Measurements from ENCODE around the gene LMAN1L.
A peak's percentile ranks its signal among the peaks of the same experiment; 100 is the strongest.

The LMAN1L gene

GRCh38 chr15:74854453-74855022, 41.9 kb downstream of the LMAN1L start:
- Histone ChIP-seq H3K36me3 (ENCODE audit: control insufficient read depth in 5 of 5, insufficient read depth in 5 of 5, low read length in 5 of 5) (peaks cover 3 to 55% (median 50%) of the 10 kb centered on the region in 5 donors), H3K4me1 (ENCODE audit: control insufficient read depth in 5 of 5, insufficient read depth in 5 of 5, low read length in 5 of 5) (peaks cover 3 to 32% (median 16%) of the 10 kb centered on the region in 5 donors), H3K4me3 (ENCODE audit: low read depth in 1 of 5, low read length in 5 of 5) (no peak overlapping the region), H3K9ac (ENCODE audit: low read length in 5 of 5) (peak overlapping the region in 1 of 5 donors; percentile 14), H3K27me3 (ENCODE audit: control insufficient read depth in 5 of 5, insufficient read depth in 4 of 5, low read length in 5 of 5) (no peaks in the 10 kb centered on the region), H3K9me3 (ENCODE audit: control insufficient read depth in 5 of 5, low read length in 5 of 5) (no peaks in the 10 kb centered on the region), H3K27ac (ENCODE audit: low read depth, low read length) (no peak overlapping the region)

GRCh38 chr15:74855857-74856256, 43.2 kb downstream of the LMAN1L start:
- H3K4me1 ChIP-seq (ENCODE audit: control insufficient read depth in 5 of 5, insufficient read depth in 5 of 5, low read length in 5 of 5): peaks cover 3 to 36% (median 16%) of the 10 kb centered on the region in 5 donors
- no peak overlapping the region for H3K27ac ChIP-seq (ENCODE audit: low read depth, low read length)
- H3K4me3 ChIP-seq (ENCODE audit: low read depth in 1 of 5, low read length in 5 of 5): no peak overlapping the region
- no peaks in the 10 kb centered on the region for H3K9me3 ChIP-seq (ENCODE audit: control insufficient read depth in 5 of 5, low read length in 5 of 5)
- H3K27me3 ChIP-seq (ENCODE audit: control insufficient read depth in 5 of 5, insufficient read depth in 4 of 5, low read length in 5 of 5): no peaks in the 10 kb centered on the region
- no peak overlapping the region for H3K9ac ChIP-seq (ENCODE audit: low read length in 5 of 5)
- H3K36me3 ChIP-seq (ENCODE audit: control insufficient read depth in 5 of 5, insufficient read depth in 5 of 5, low read length in 5 of 5): peaks cover 3 to 42% (median 36%) of the 10 kb centered on the region in 5 donors

GRCh38 chr15:74856537-74856936, 43.9 kb downstream of the LMAN1L start:
- Histone ChIP-seq H3K4me3 (ENCODE audit: low read depth in 1 of 5, low read length in 5 of 5) (no peak overlapping the region), H3K4me1 (ENCODE audit: control insufficient read depth in 5 of 5, insufficient read depth in 5 of 5, low read length in 5 of 5) (peaks cover 3 to 36% (median 16%) of the 10 kb centered on the region in 5 donors), H3K9ac (ENCODE audit: low read length in 5 of 5) (no peak overlapping the region), H3K9me3 (ENCODE audit: control insufficient read depth in 5 of 5, low read length in 5 of 5) (no peaks in the 10 kb centered on the region), H3K27me3 (ENCODE audit: control insufficient read depth in 5 of 5, insufficient read depth in 4 of 5, low read length in 5 of 5) (no peaks in the 10 kb centered on the region), H3K36me3 (ENCODE audit: control insufficient read depth in 5 of 5, insufficient read depth in 5 of 5, low read length in 5 of 5) (peaks cover 2 to 35% (median 30%) of the 10 kb centered on the region in 5 donors), H3K27ac (ENCODE audit: low read depth, low read length) (no peak overlapping the region)

- no peak overlapping the region for H3K9ac ChIP-seq (ENCODE audit: low read length in 5 of 5)
- no peak overlapping the region for H3K27ac ChIP-seq (ENCODE audit: low read depth, low read length)
Observed at GRCh38 chr15:74857082-74857655, 44.5 kb downstream of the LMAN1L start.

GRCh38 chr15:74857671-74858368, 45.2 kb downstream of the LMAN1L start:
- peaks cover 0 to 22% (median 17%) of the 10 kb centered on the region in 5 donors for H3K36me3 ChIP-seq (ENCODE audit: control insufficient read depth in 5 of 5, insufficient read depth in 5 of 5, low read length in 5 of 5)
- peaks cover 3 to 36% (median 16%) of the 10 kb centered on the region in 5 donors for H3K4me1 ChIP-seq (ENCODE audit: control insufficient read depth in 5 of 5, insufficient read depth in 5 of 5, low read length in 5 of 5)
- H3K9ac ChIP-seq (ENCODE audit: low read length in 5 of 5): no peak overlapping the region
- no peaks in the 10 kb centered on the region for H3K9me3 ChIP-seq (ENCODE audit: control insufficient read depth in 5 of 5, low read length in 5 of 5)
- no peak overlapping the region for H3K27ac ChIP-seq (ENCODE audit: low read depth, low read length)
- no peak overlapping the region for H3K4me3 ChIP-seq (ENCODE audit: low read depth in 1 of 5, low read length in 5 of 5)
- no peaks in the 10 kb centered on the region for H3K27me3 ChIP-seq (ENCODE audit: control insufficient read depth in 5 of 5, insufficient read depth in 4 of 5, low read length in 5 of 5)

More at GRCh38 chr15:74857082-74857655, 44.5 kb downstream of the LMAN1L start:
- H3K36me3 ChIP-seq (ENCODE audit: control insufficient read depth in 5 of 5, insufficient read depth in 5 of 5, low read length in 5 of 5): peaks cover 0 to 29% (median 23%) of the 10 kb centered on the region in 5 donors
- H3K4me3 ChIP-seq (ENCODE audit: low read depth in 1 of 5, low read length in 5 of 5): no peak overlapping the region
- H3K4me1 ChIP-seq (ENCODE audit: control insufficient read depth in 5 of 5, insufficient read depth in 5 of 5, low read length in 5 of 5): peaks cover 3 to 36% (median 16%) of the 10 kb centered on the region in 5 donors
- no peaks in the 10 kb centered on the region for H3K27me3 ChIP-seq (ENCODE audit: control insufficient read depth in 5 of 5, insufficient read depth in 4 of 5, low read length in 5 of 5)
- no peaks in the 10 kb centered on the region for H3K9me3 ChIP-seq (ENCODE audit: control insufficient read depth in 5 of 5, low read length in 5 of 5)

GRCh38 chr15:74858369-74858740, 45.7 kb downstream of the LMAN1L start:
- Histone ChIP-seq H3K9ac (ENCODE audit: low read length in 5 of 5) (no peak overlapping the region), H3K27ac (ENCODE audit: low read depth, low read length) (no peak overlapping the region), H3K4me1 (ENCODE audit: control insufficient read depth in 5 of 5, insufficient read depth in 5 of 5, low read length in 5 of 5) (peaks cover 3 to 36% (median 16%) of the 10 kb centered on the region in 5 donors), H3K27me3 (ENCODE audit: control insufficient read depth in 5 of 5, insufficient read depth in 4 of 5, low read length in 5 of 5) (no peaks in the 10 kb centered on the region), H3K36me3 (ENCODE audit: control insufficient read depth in 5 of 5, insufficient read depth in 5 of 5, low read length in 5 of 5) (peaks cover 0 to 17% (median 11%) of the 10 kb centered on the region in 5 donors), H3K9me3 (ENCODE audit: control insufficient read depth in 5 of 5, low read length in 5 of 5) (no peaks in the 10 kb centered on the region), H3K4me3 (ENCODE audit: low read depth in 1 of 5, low read length in 5 of 5) (no peak overlapping the region)

- Histone ChIP-seq H3K4me3 (ENCODE audit: low read depth in 1 of 5, low read length in 5 of 5) (no peak overlapping the region), H3K27ac (ENCODE audit: low read depth, low read length) (no peak overlapping the region), H3K9me3 (ENCODE audit: control insufficient read depth in 5 of 5, low read length in 5 of 5) (no peaks in the 10 kb centered on the region), H3K27me3 (ENCODE audit: control insufficient read depth in 5 of 5, insufficient read depth in 4 of 5, low read length in 5 of 5) (no peaks in the 10 kb centered on the region), H3K4me1 (ENCODE audit: control insufficient read depth in 5 of 5, insufficient read depth in 5 of 5, low read length in 5 of 5) (peaks cover 2 to 44% (median 30%) of the 10 kb centered on the region in 5 donors), H3K9ac (ENCODE audit: low read length in 5 of 5) (no peak overlapping the region), H3K36me3 (ENCODE audit: control insufficient read depth in 5 of 5, insufficient read depth in 5 of 5, low read length in 5 of 5) (peaks cover 0 to 7% (median 2%) of the 10 kb centered on the region in 5 donors)
Observed at GRCh38 chr15:74863239-74864056, 50.8 kb downstream of the LMAN1L start.

- Histone ChIP-seq H3K27me3 (ENCODE audit: control insufficient read depth in 5 of 5, insufficient read depth in 4 of 5, low read length in 5 of 5) (no peaks in the 10 kb centered on the region), H3K36me3 (ENCODE audit: control insufficient read depth in 5 of 5, insufficient read depth in 5 of 5, low read length in 5 of 5) (peaks cover 0 to 7% (median 2%) of the 10 kb centered on the region in 5 donors), H3K9ac (ENCODE audit: low read length in 5 of 5) (peak overlapping the region in 1 of 5 donors; percentile 12), H3K4me1 (ENCODE audit: control insufficient read depth in 5 of 5, insufficient read depth in 5 of 5, low read length in 5 of 5) (peaks cover 2 to 45% (median 33%) of the 10 kb centered on the region in 5 donors), H3K9me3 (ENCODE audit: control insufficient read depth in 5 of 5, low read length in 5 of 5) (no peaks in the 10 kb centered on the region), H3K4me3 (ENCODE audit: low read depth in 1 of 5, low read length in 5 of 5) (no peak overlapping the region), H3K27ac (ENCODE audit: low read depth, low read length) (no peak overlapping the region)
Observed at GRCh38 chr15:74864296-74864695, 51.7 kb downstream of the LMAN1L start.

- Histone ChIP-seq H3K27ac (ENCODE audit: low read depth, low read length) (no peak overlapping the region), H3K9ac (ENCODE audit: low read length in 5 of 5) (no peak overlapping the region), H3K36me3 (ENCODE audit: control insufficient read depth in 5 of 5, insufficient read depth in 5 of 5, low read length in 5 of 5) (peaks cover 0 to 7% (median 2%) of the 10 kb centered on the region in 5 donors), H3K9me3 (ENCODE audit: control insufficient read depth in 5 of 5, low read length in 5 of 5) (no peaks in the 10 kb centered on the region), H3K27me3 (ENCODE audit: control insufficient read depth in 5 of 5, insufficient read depth in 4 of 5, low read length in 5 of 5) (no peaks in the 10 kb centered on the region), H3K4me1 (ENCODE audit: control insufficient read depth in 5 of 5, insufficient read depth in 5 of 5, low read length in 5 of 5) (peaks cover 7 to 48% (median 41%) of the 10 kb centered on the region in 5 donors), H3K4me3 (ENCODE audit: low read depth in 1 of 5, low read length in 5 of 5) (no peak overlapping the region)
Observed at GRCh38 chr15:74865316-74865715, 52.7 kb downstream of the LMAN1L start.

Measured in subcutaneous abdominal adipose tissue (tissue), 5 donors.